Measurements from ENCODE around the gene DNAJB12. TPM values are rescaled to one million over a fixed set of nuclear protein-coding genes. Genes with fewer than 3 reads are reported as not detected.

Gene DNAJB12
- total and polyA plus RNA-seq, 10 of the 15 experiments (the other 5 are each of a cell fraction or from before 2014, with no cell fraction given) = 4.6 to 31.6 (median 18.8) TPM

GRCh38 chr10:72354356-72355213 is at the start of gene DNAJB12 (continued):
- peak; percentile 98 for TF ChIP-seq STAT1 (conservative IDR thresholded peaks at IDR 0.05)
- TF ChIP-seq ZNF384 (IDR thresholded peaks at IDR 0.05; ENCODE audit: borderline replicate concordance, low read depth, low read length) = no peak
- TF ChIP-seq HDAC2 (IDR thresholded peaks at IDR 0.05) = no peak
- no peak for TF ChIP-seq FOS (IDR thresholded peaks at IDR 0.05; ENCODE audit: borderline replicate concordance, extremely low read depth, insufficient read length)
- peak; percentile 98 for TF ChIP-seq IKZF1 (conservative IDR thresholded peaks at IDR 0.05)
- TF ChIP-seq CREB1 (IDR thresholded peaks at IDR 0.05; ENCODE audit: low read depth) = peak; percentile 100
- TF ChIP-seq, protein P1, sequence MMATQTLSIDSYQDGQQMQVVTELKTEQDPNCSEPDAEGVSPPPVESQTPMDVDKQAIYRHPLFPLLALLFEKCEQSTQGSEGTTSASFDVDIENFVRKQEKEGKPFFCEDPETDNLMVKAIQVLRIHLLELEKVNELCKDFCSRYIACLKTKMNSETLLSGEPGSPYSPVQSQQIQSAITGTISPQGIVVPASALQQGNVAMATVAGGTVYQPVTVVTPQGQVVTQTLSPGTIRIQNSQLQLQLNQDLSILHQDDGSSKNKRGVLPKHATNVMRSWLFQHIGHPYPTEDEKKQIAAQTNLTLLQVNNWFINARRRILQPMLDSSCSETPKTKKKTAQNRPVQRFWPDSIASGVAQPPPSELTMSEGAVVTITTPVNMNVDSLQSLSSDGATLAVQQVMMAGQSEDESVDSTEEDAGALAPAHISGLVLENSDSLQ (IDR thresholded peaks at IDR 0.05) = peak; percentile 83
- no peak for TF ChIP-seq ZZZ3 (IDR thresholded peaks at IDR 0.05; ENCODE audit: control insufficient read depth, insufficient read length, low read depth)
- no peak for TF ChIP-seq NFYA (IDR thresholded peaks at IDR 0.05; ENCODE audit: borderline replicate concordance, low read depth, low read length)
- TF ChIP-seq FOXK2 (IDR thresholded peaks at IDR 0.05) = peak; percentile 64
- TF ChIP-seq, protein P2, sequence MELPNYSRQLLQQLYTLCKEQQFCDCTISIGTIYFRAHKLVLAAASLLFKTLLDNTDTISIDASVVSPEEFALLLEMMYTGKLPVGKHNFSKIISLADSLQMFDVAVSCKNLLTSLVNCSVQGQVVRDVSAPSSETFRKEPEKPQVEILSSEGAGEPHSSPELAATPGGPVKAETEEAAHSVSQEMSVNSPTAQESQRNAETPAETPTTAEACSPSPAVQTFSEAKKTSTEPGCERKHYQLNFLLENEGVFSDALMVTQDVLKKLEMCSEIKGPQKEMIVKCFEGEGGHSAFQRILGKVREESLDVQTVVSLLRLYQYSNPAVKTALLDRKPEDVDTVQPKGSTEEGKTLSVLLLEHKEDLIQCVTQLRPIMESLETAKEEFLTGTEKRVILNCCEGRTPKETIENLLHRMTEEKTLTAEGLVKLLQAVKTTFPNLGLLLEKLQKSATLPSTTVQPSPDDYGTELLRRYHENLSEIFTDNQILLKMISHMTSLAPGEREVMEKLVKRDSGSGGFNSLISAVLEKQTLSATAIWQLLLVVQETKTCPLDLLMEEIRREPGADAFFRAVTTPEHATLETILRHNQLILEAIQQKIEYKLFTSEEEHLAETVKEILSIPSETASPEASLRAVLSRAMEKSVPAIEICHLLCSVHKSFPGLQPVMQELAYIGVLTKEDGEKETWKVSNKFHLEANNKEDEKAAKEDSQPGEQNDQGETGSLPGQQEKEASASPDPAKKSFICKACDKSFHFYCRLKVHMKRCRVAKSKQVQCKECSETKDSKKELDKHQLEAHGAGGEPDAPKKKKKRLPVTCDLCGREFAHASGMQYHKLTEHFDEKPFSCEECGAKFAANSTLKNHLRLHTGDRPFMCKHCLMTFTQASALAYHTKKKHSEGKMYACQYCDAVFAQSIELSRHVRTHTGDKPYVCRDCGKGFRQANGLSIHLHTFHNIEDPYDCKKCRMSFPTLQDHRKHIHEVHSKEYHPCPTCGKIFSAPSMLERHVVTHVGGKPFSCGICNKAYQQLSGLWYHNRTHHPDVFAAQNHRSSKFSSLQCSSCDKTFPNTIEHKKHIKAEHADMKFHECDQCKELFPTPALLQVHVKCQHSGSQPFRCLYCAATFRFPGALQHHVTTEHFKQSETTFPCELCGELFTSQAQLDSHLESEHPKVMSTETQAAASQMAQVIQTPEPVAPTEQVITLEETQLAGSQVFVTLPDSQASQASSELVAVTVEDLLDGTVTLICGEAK (IDR thresholded peaks at IDR 0.05; ENCODE audit: borderline replicate concordance) = peak; percentile 96
- TF ChIP-seq, protein P3, sequence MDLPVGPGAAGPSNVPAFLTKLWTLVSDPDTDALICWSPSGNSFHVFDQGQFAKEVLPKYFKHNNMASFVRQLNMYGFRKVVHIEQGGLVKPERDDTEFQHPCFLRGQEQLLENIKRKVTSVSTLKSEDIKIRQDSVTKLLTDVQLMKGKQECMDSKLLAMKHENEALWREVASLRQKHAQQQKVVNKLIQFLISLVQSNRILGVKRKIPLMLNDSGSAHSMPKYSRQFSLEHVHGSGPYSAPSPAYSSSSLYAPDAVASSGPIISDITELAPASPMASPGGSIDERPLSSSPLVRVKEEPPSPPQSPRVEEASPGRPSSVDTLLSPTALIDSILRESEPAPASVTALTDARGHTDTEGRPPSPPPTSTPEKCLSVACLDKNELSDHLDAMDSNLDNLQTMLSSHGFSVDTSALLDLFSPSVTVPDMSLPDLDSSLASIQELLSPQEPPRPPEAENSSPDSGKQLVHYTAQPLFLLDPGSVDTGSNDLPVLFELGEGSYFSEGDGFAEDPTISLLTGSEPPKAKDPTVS (IDR thresholded peaks at IDR 0.05; ENCODE audit: low read depth, low read length) = no peak
- TF ChIP-seq POLR2A (IDR thresholded peaks at IDR 0.05; ENCODE audit: low read depth, low read length) = peak; percentile 95
- TF ChIP-seq ZNF207 (IDR thresholded peaks at IDR 0.05; ENCODE audit: borderline replicate concordance) = peak; percentile 97
- peak; percentile 73 for TF ChIP-seq ZNF24 (IDR thresholded peaks at IDR 0.05)
- TF ChIP-seq KDM1A (IDR thresholded peaks at IDR 0.05; ENCODE audit: borderline replicate concordance) = no peak
- peak; percentile 67 for TF ChIP-seq EED (IDR thresholded peaks at IDR 0.05; ENCODE audit: low read depth)
- TF ChIP-seq, protein P4, sequence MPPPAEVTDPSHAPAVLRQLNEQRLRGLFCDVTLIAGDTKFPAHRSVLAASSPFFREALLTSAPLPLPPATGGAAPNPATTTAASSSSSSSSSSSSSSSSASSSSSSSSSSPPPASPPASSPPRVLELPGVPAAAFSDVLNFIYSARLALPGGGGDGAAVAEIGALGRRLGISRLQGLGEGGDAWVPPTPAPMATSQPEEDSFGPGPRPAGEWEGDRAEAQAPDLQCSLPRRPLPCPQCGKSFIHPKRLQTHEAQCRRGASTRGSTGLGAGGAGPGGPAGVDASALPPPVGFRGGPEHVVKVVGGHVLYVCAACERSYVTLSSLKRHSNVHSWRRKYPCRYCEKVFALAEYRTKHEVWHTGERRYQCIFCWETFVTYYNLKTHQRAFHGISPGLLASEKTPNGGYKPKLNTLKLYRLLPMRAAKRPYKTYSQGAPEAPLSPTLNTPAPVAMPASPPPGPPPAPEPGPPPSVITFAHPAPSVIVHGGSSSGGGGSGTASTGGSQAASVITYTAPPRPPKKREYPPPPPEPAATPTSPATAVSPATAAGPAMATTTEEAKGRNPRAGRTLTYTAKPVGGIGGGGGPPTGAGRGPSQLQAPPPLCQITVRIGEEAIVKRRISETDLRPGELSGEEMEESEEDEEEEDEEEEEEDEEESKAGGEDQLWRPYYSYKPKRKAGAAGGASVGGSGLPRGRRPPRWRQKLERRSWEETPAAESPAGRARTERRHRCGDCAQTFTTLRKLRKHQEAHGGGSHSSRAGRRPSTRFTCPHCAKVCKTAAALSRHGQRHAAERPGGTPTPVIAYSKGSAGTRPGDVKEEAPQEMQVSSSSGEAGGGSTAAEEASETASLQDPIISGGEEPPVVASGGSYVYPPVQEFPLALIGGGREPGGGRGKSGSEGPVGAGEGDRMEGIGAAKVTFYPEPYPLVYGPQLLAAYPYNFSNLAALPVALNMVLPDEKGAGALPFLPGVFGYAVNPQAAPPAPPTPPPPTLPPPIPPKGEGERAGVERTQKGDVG (CRISPR knock-in tag; IDR thresholded peaks at IDR 0.05) = no peak
- TF ChIP-seq, protein P5, sequence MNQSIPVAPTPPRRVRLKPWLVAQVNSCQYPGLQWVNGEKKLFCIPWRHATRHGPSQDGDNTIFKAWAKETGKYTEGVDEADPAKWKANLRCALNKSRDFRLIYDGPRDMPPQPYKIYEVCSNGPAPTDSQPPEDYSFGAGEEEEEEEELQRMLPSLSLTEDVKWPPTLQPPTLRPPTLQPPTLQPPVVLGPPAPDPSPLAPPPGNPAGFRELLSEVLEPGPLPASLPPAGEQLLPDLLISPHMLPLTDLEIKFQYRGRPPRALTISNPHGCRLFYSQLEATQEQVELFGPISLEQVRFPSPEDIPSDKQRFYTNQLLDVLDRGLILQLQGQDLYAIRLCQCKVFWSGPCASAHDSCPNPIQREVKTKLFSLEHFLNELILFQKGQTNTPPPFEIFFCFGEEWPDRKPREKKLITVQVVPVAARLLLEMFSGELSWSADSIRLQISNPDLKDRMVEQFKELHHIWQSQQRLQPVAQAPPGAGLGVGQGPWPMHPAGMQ (IDR thresholded peaks at IDR 0.05; ENCODE audit: borderline replicate concordance) = no peak

All from GM12878 (cell line).